Mesothelial cell of epicardium (in vitro differentiated cells): ENCODE measurements around the gene SHB. TPM values are rescaled to one million over a fixed set of nuclear protein-coding genes. Genes with fewer than 3 reads are reported as not detected.
A peak's percentile ranks its signal among the peaks of the same experiment; 100 is the strongest.

ENCODE experiments used
- DNase-seq, 2 experiments: peaks; one replicate each; pipeline ENCODE4 v3.0.0; 2021; ENCODE audit warnings: low spot score in 2 of 2; ENCODE audit not compliant: unreplicated experiment in 2 of 2
- H3K27ac Mint-ChIP-seq: 2 replicates; pipeline ENCODE4 v1.8.0; 2021; ENCODE audit warnings: mixed read lengths
- H3K27me3 Mint-ChIP-seq: 2 replicates; pipeline ENCODE4 v1.8.0; 2021; ENCODE audit warnings: low read depth, mixed read lengths
- H3K36me3 Mint-ChIP-seq: 2 replicates; pipeline ENCODE4 v1.8.0; 2021; ENCODE audit warnings: mixed read lengths
- H3K4me1 Mint-ChIP-seq: 2 replicates; pipeline ENCODE4 v1.8.0; 2021; ENCODE audit warnings: mixed read lengths
- H3K4me3 Mint-ChIP-seq: 2 replicates; pipeline ENCODE4 v1.8.0; 2021; ENCODE audit warnings: mild to moderate bottlenecking, moderate library complexity, mixed read lengths
- H3K9me3 Mint-ChIP-seq: 2 replicates; pipeline ENCODE4 v1.8.0; 2021; ENCODE audit warnings: mixed read lengths
- total RNA-seq: library from RNA; stranded (reverse); gene quantifications from 3 replicates; pipeline ENCODE4 v1.2.1, GENCODE V29; 2021
- TF ChIP-seq, protein P1 (sequence below): fragments of 200-600 bp; sonication (generic); IDR thresholded peaks from one replicate; pipeline ENCODE4 v1.5.0; 2021; ENCODE audit warnings: antibody characterized with exemption; ENCODE audit not compliant: unreplicated experiment

SHB gene
- total RNA-seq, 1 donor from 2014 or later, result 35.5 TPM

- TF ChIP-seq, protein P1, sequence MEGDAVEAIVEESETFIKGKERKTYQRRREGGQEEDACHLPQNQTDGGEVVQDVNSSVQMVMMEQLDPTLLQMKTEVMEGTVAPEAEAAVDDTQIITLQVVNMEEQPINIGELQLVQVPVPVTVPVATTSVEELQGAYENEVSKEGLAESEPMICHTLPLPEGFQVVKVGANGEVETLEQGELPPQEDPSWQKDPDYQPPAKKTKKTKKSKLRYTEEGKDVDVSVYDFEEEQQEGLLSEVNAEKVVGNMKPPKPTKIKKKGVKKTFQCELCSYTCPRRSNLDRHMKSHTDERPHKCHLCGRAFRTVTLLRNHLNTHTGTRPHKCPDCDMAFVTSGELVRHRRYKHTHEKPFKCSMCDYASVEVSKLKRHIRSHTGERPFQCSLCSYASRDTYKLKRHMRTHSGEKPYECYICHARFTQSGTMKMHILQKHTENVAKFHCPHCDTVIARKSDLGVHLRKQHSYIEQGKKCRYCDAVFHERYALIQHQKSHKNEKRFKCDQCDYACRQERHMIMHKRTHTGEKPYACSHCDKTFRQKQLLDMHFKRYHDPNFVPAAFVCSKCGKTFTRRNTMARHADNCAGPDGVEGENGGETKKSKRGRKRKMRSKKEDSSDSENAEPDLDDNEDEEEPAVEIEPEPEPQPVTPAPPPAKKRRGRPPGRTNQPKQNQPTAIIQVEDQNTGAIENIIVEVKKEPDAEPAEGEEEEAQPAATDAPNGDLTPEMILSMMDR, result no peak
- DNase-seq, result no peak
- H3K36me3 Mint-ChIP-seq, result peaks cover 25% of the 10 kb centered on the region
- no peaks in the 10 kb centered on the region for H3K27me3 Mint-ChIP-seq
- peak overlapping the region; percentile 77 for H3K27ac Mint-ChIP-seq
- peaks cover 7% of the 10 kb centered on the region for H3K4me1 Mint-ChIP-seq
- H3K9me3 Mint-ChIP-seq, result peaks cover 13% of the 10 kb centered on the region
- no peak overlapping the region for H3K4me3 Mint-ChIP-seq
Observed at GRCh38 chr9:37928552-37929430, 140.2 kb downstream of the SHB start.

DNA sequence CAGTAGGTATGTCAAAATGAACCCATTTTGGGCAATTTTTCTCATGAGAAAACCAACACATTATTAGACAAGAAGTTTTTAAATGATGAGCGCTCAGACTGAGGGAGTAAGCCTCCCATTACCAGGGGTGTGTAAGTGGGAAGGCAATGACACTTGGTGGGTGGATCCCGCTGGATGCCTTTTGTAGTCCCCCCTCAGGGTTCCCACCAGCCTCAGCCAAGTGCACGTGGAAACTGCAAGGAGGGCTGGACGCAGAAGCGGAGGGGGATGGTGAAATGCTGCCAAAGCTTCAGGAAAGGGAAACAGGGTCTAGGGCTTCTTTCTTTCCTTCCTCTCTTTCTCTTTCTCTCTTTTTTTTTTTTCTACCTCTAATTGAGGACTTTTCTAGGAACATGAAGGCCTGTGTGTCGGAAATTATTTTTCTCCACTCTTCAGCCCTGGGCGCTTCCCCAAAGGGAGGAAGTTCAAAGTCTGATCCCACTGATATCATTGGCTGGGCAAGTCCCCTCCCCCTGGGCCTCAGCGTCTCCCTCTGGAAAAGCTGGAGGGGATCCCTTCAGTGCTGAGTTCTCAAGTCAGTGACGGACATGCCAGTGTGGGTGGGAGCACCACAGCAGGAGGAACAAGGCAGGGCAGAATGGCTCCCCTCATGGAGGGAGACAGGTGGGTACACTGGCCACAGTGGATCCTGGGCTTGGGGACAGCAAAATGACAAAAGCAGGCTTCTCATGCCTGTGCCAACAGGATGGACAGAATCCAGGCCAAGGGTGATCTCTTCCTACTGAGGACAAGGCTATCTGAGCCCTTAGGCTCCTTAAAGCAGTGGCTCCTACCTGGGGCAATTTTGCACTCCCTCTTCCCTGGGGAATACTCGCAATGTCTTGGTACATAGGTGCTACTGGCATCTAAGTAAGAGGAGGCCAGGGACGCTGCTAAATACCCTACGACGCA lies 141.2 kb downstream of the SHB start:
- TF ChIP-seq, protein P1, result no peak
- DNase-seq, result no peak
- peak overlapping the region; percentile 77 for H3K27ac Mint-ChIP-seq
- no peaks in the 10 kb centered on the region for H3K27me3 Mint-ChIP-seq
- peaks cover 13% of the 10 kb centered on the region for H3K9me3 Mint-ChIP-seq
- H3K36me3 Mint-ChIP-seq, result peaks cover 22% of the 10 kb centered on the region
- H3K4me3 Mint-ChIP-seq, result no peak overlapping the region
- H3K4me1 Mint-ChIP-seq, result peaks cover 9% of the 10 kb centered on the region

- H3K27ac Mint-ChIP-seq, result peak overlapping the region; percentile 77
- no peak overlapping the region for H3K4me3 Mint-ChIP-seq
- no peaks in the 10 kb centered on the region for H3K27me3 Mint-ChIP-seq
- H3K9me3 Mint-ChIP-seq, result peaks cover 13% of the 10 kb centered on the region
- TF ChIP-seq, protein P1, result no peak
- no peak for DNase-seq
- H3K4me1 Mint-ChIP-seq, result peaks cover 16% of the 10 kb centered on the region
- H3K36me3 Mint-ChIP-seq, result peaks cover 20% of the 10 kb centered on the region
Observed at GRCh38 chr9:37927132-37927531, 141.9 kb downstream of the SHB start.

- TF ChIP-seq, protein P1, result no peak
- DNase-seq, result no peak
- Mint-ChIP-seq H3K9me3 (peaks cover 13% of the 10 kb centered on the region), H3K4me1 (peaks cover 20% of the 10 kb centered on the region), H3K27ac (no peak overlapping the region), H3K4me3 (no peak overlapping the region), H3K27me3 (no peaks in the 10 kb centered on the region), H3K36me3 (peaks cover 19% of the 10 kb centered on the region)
Observed at GRCh38 chr9:37926737-37927118, 142.3 kb downstream of the SHB start.

DNA sequence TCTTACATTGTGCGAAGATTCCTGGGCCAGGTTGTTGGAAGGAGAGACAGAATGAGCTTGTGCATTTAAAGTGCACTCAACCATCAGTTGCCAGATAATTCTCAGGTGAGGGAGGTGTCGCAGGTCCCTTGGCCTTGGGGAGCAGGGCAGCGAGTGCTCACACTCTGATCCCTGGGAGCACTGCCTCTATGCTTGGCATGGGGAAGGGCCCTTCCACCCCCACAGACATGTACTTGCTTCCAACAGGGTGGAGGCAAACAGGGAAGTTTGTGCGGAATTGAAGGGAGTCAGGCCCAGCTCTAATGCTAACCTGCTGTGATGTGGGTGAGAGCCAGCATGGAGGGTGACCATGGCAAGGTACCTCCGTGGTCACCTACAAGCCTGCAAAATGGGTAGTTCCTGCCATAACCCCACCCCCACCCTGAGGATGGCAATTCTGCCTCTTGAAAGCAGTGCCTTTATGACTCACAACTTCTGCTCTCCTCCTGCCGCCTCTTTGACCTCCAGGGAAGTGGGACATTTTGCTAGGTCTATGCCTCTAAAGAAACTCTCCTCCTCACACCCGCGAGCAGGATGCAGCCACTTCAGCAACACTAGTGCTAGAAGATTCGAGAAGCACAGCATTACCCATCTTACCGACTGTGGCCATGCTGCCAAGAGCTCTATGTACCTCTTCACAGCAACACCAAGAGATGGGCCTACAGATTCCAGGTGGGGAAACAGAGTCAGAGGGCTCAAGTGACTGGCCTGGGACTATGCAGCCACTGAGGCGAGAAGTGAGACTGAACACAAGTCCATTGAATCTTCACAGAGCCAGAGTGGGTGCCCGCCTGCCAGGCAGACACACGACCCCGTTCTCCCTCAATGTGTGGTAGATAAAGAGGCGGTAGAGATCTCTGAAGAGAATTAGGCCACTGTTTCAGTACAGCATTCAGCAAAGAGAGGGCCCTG lies 143.0 kb downstream of the SHB start:
- Mint-ChIP-seq H3K4me3 (no peak overlapping the region), H3K4me1 (peaks cover 27% of the 10 kb centered on the region), H3K36me3 (peaks cover 13% of the 10 kb centered on the region), H3K27me3 (no peaks in the 10 kb centered on the region), H3K27ac (peak overlapping the region; percentile 51), H3K9me3 (peaks cover 6% of the 10 kb centered on the region)
- TF ChIP-seq, protein P1, result no peak
- no peak for DNase-seq
